H1 (cell line): ENCODE measurements around the gene GAMT. TPM values are rescaled to one million over a fixed set of nuclear protein-coding genes. Genes with fewer than 3 reads are reported as not detected.

Experiments
- CTCF ChIA-PET: fragments of 300-600 bp; sonication (Branson Sonifier 250); formaldehyde crosslinking; loops from one replicate; lab custom pipeline; 2021; ENCODE audit not compliant: partially characterized antibody; lab: Charles Lee
- POLR2A ChIA-PET: fragments of 300-600 bp; sonication (Branson Sonifier 250); formaldehyde crosslinking; loops from one replicate; lab custom pipeline; 2021; ENCODE audit warnings: inconsistent platforms; ENCODE audit not compliant: partially characterized antibody; lab: Charles Lee
- DNase-seq, 2 experiments: peaks; one replicate each; pipeline versions ENCODE4 v3.0.0 to v3.0.0-alpha.2; 2010 to 2022; ENCODE audit warnings: low spot score in 2 of 2, low read depth in 1 of 2, mixed read lengths in 1 of 2
- FAIRE-seq: peaks from 2 replicates; lab custom pipeline; 2011; peaks lifted over from hg19 to GRCh38; lab: Jason Lieb, UNC
- H2AFZ ChIP-seq: 2 replicates; pipeline ENCODE4 v1.8.1; 2012; ENCODE audit warnings: low read length, inconsistent platforms
- H2AK5ac ChIP-seq: 2 replicates; pipeline ENCODE4 v1.6.1; 2013; ENCODE audit warnings: low read depth, low read length
- H2BK120ac ChIP-seq: replicated peaks from 2 replicates; pipeline ENCODE3; 2013; ENCODE audit warnings: low read depth, low read length, inconsistent platforms
- H2BK12ac ChIP-seq: 2 replicates; pipeline ENCODE4 v1.6.1; 2013; ENCODE audit warnings: low read depth, low read length
- H2BK15ac ChIP-seq: 2 replicates; pipeline ENCODE4 v1.6.1; 2013; ENCODE audit warnings: low read length
- H2BK20ac ChIP-seq: 2 replicates; pipeline ENCODE4 v1.6.1; 2013; ENCODE audit warnings: low read length
- H2BK5ac ChIP-seq: 2 replicates; pipeline ENCODE4 v1.6.1; 2013; ENCODE audit warnings: low read depth, low read length
- H3K14ac ChIP-seq: 2 replicates; pipeline ENCODE4 v1.6.1; 2013; ENCODE audit warnings: inconsistent platforms; ENCODE audit not compliant: insufficient read length
- H3K18ac ChIP-seq: 2 replicates; pipeline ENCODE4 v1.6.1; 2013; ENCODE audit warnings: low read length; ENCODE audit errors: extremely low read depth
- H3K23ac ChIP-seq: 2 replicates; pipeline ENCODE4 v1.6.1; 2013; ENCODE audit warnings: inconsistent platforms; ENCODE audit not compliant: insufficient read length
- H3K23me2 ChIP-seq: 2 replicates; pipeline ENCODE4 v1.6.1; 2013; ENCODE audit warnings: low read depth, low read length
- H3K27ac ChIP-seq: 2 replicates; pipeline ENCODE4 v1.6.1; 2011; ENCODE audit warnings: low read depth, low read length, inconsistent platforms
- H3K27me3 ChIP-seq, 4 experiments: replicated peaks in 1 of 4; 1 replicate in 1 of 4; 2 replicates in 3 of 4; pipeline versions ENCODE4 v1.6.1 to v1.8.1; 2011 to 2013; ENCODE audit warnings: low read length in 3 of 4, mild to moderate bottlenecking in 3 of 4, inconsistent platforms in 2 of 4, mixed read lengths in 2 of 4, moderate library complexity in 1 of 4; ENCODE audit not compliant: control insufficient read depth in 3 of 4, insufficient read depth in 3 of 4; ENCODE audit errors: extremely low read depth in 1 of 4
- H3K36me3 ChIP-seq, 4 experiments: 2 replicates each; pipeline versions ENCODE4 v1.6.1 to v1.8.1; 2011 to 2013; ENCODE audit warnings: mild to moderate bottlenecking in 4 of 4, low read length in 3 of 4, moderate library complexity in 2 of 4, control low read depth in 1 of 4, inconsistent platforms in 1 of 4; ENCODE audit not compliant: insufficient read depth in 4 of 4, control insufficient read depth in 2 of 4
- H3K4ac ChIP-seq: replicated peaks from 2 replicates; pipeline ENCODE3; 2013; ENCODE audit warnings: low read length, low read depth, mixed read lengths, inconsistent platforms; ENCODE audit not compliant: insufficient read length
- H3K4me1 ChIP-seq, 4 experiments: replicated peaks in 1 of 4; 1 replicate in 1 of 4; 2 replicates in 3 of 4; pipeline versions ENCODE4 v1.6.1 to v1.8.1; 2011 to 2013; ENCODE audit warnings: low read length in 3 of 4, inconsistent platforms in 2 of 4, mixed read lengths in 1 of 4; ENCODE audit not compliant: insufficient read depth in 4 of 4, control insufficient read depth in 3 of 4
- H3K4me2 ChIP-seq, 2 experiments: 2 replicates each; pipeline versions ENCODE4 v1.6.1 to v1.8.1; 2011 to 2013; ENCODE audit warnings: low read depth in 2 of 2, low read length in 2 of 2, control low read depth in 1 of 2, inconsistent platforms in 1 of 2, mild to moderate bottlenecking in 1 of 2; ENCODE audit not compliant: insufficient read depth in 1 of 2
- H3K4me3 ChIP-seq, 4 experiments: fragments of 200-600, 300-600 bp in 1 of 4; sonication (generic), shearing (Covaris generic), sonication (Bioruptor Twin) in 1 of 4; 2 replicates each; pipeline versions ENCODE4 v1.5.1 to v1.8.1; 2011 to 2016; ENCODE audit warnings: low read length in 4 of 4, low read depth in 3 of 4, control low read depth in 2 of 4, inconsistent platforms in 2 of 4, mild to moderate bottlenecking in 2 of 4, mixed read lengths in 1 of 4, moderate library complexity in 1 of 4; ENCODE audit not compliant: insufficient read depth in 2 of 4; ENCODE audit errors: extremely low read depth in 1 of 4
- H3K56ac ChIP-seq: replicated peaks from 2 replicates; pipeline ENCODE3; 2013; ENCODE audit warnings: low read depth, mild to moderate bottlenecking, mixed read lengths, low read length, inconsistent platforms; ENCODE audit not compliant: insufficient read length
- H3K79me1 ChIP-seq: 2 replicates; pipeline ENCODE4 v1.6.1; 2013; ENCODE audit warnings: low read depth, low read length, control low read depth
- H3K79me2 ChIP-seq, 2 experiments: 2 replicates each; pipeline versions ENCODE4 v1.6.1 to v1.8.1; 2012 to 2013; ENCODE audit warnings: low read length in 2 of 2, mild to moderate bottlenecking in 2 of 2, inconsistent platforms in 1 of 2; ENCODE audit not compliant: insufficient read depth in 2 of 2, control insufficient read depth in 1 of 2
- H3K9ac ChIP-seq, 4 experiments: replicated peaks in 1 of 4; 1 replicate in 1 of 4; 2 replicates in 3 of 4; pipeline versions ENCODE4 v1.6.1 to v1.8.1; 2011 to 2013; ENCODE audit warnings: low read depth in 3 of 4, low read length in 3 of 4, control low read depth in 2 of 4, mild to moderate bottlenecking in 2 of 4, moderate library complexity in 2 of 4, inconsistent platforms in 1 of 4; ENCODE audit errors: extremely low read depth in 1 of 4
- H3K9me3 ChIP-seq, 2 experiments: 2 replicates each; pipeline versions ENCODE4 v1.6.1 to v1.8.1; 2012 to 2013; ENCODE audit warnings: mild to moderate bottlenecking in 2 of 2, moderate library complexity in 2 of 2, control low read depth in 1 of 2, inconsistent platforms in 1 of 2, low read depth in 1 of 2, low read length in 1 of 2, mixed read lengths in 1 of 2; ENCODE audit not compliant: insufficient read depth in 2 of 2
- H4K20me1 ChIP-seq, 2 experiments: replicated peaks in 1 of 2; 2 replicates each; pipeline versions ENCODE3 to v1.8.1; 2011 to 2013; ENCODE audit warnings: inconsistent platforms in 2 of 2, low read length in 2 of 2, mild to moderate bottlenecking in 1 of 2; ENCODE audit not compliant: insufficient read depth in 2 of 2, control insufficient read depth in 1 of 2
- H4K5ac ChIP-seq: 2 replicates; pipeline ENCODE4 v1.6.1; 2013; ENCODE audit warnings: low read length, low read depth, mixed read lengths, inconsistent platforms; ENCODE audit not compliant: insufficient read length
- H4K8ac ChIP-seq: 2 replicates; pipeline ENCODE4 v1.8.0; 2013; ENCODE audit warnings: mild to moderate bottlenecking, moderate library complexity, low read length, inconsistent platforms; ENCODE audit not compliant: insufficient read depth; ENCODE audit errors: extremely low read depth
- H4K91ac ChIP-seq: replicated peaks from 2 replicates; pipeline ENCODE3; 2013; ENCODE audit warnings: low read length, mixed read lengths, inconsistent platforms; ENCODE audit not compliant: insufficient read length
- CBX8 ChIP-seq: fragments of 300-800, 300-1000 bp; sonication (generic); IDR thresholded peaks from 2 replicates; pipeline ENCODE4 v1.7.1; 2016; ENCODE audit warnings: low read depth, low read length, borderline replicate concordance
- PHF8 ChIP-seq: fragments of 200-600 bp; sonication (generic); conservative IDR thresholded peaks from 2 replicates; pipeline ENCODE4 v1.7.1; 2012; ENCODE audit warnings: low read depth, mild to moderate bottlenecking, inconsistent platforms, low read length, moderate library complexity
- RBBP5 ChIP-seq: IDR thresholded peaks from 2 replicates; pipeline ENCODE4 v1.7.1; 2012; ENCODE audit warnings: low read depth, mild to moderate bottlenecking, inconsistent platforms, low read length, moderate library complexity, borderline replicate concordance
- SAP30 ChIP-seq: fragments of 300-600 bp; sonication (generic); IDR thresholded peaks from 2 replicates; pipeline ENCODE4 v1.7.1; 2012; ENCODE audit warnings: low read length, moderate library complexity, mild to moderate bottlenecking, inconsistent platforms; ENCODE audit not compliant: insufficient read depth, insufficient replicate concordance
- SRF ChIP-seq: IDR thresholded peaks from 2 replicates; pipeline ENCODE4 v1.6.1; 2011; ENCODE audit warnings: mild to moderate bottlenecking, low read depth, low read length, moderate library complexity
- USF2 ChIP-seq: IDR thresholded peaks from 2 replicates; pipeline ENCODE4 v1.6.1; 2011; ENCODE audit warnings: low read length, improper control_type of control experiment
- WGBS, 2 experiments: shearing (Covaris generic) in 1 of 2; methylation state at CpG; one replicate each; pipeline versions ENCODE4 v1.1.6 to v1.1.7; 2013 to 2015; ENCODE audit warnings: low lambda C conversion rate in 2 of 2, mixed read lengths in 2 of 2, inconsistent platforms in 1 of 2, low coverage in 1 of 2, missing lambda C conversion rate in 1 of 2; ENCODE audit not compliant: insufficient replicate concordance in 2 of 2, insufficient coverage in 1 of 2, insufficient read length in 1 of 2; ENCODE audit errors: extremely low coverage in 1 of 2, missing lambda C conversion rate in 1 of 2; 5-methylcytosine and 5-hydroxymethylcytosine counted together
- polyA plus RNA-seq, 7 experiments: library from polyadenylated mRNA; depleted of rRNA in 3 of 7; stranded (reverse) in 5 of 7; unstranded in 2 of 7; fragments of >200 nt in 5 of 7; fragments of 200-250 nt in 2 of 7; gene quantifications; 1 replicate in 5 of 7; 2 replicates in 1 of 7; 4 replicates in 1 of 7; pipeline versions ENCODE4 v1.2.1 to v1.2.3, GENCODE V29; 2011 to 2013; ENCODE audit warnings: missing spikeins in 2 of 7, mixed read lengths in 2 of 7
- total RNA-seq: library from RNA; stranded (reverse); fragmentation: NEBNext Ultra II Directional; extraction: Animal tissue kit (Norgen Biotek cat#: 25700); gene quantifications from 2 replicates; pipeline ENCODE4 v1.2.1, GENCODE V29; 2021

The GAMT gene
- total and polyA plus RNA-seq, 2 of the 8 experiments (the other 6 are each of a cell fraction or from before 2014, with no cell fraction given) = 17.2 to 35.6 TPM

GRCh38 chr19:1389033-1389940, 12.1 kb downstream of the GAMT start:
- H3K23ac ChIP-seq = no peak overlapping the region
- no peak overlapping the region for H3K14ac ChIP-seq
- no peak overlapping the region for H2BK15ac ChIP-seq
- H3K36me3 ChIP-seq = peaks cover 0 to 20% (median 13%) of the 10 kb centered on the region in 4 experiments; a peak in 6 of 8 replicates
- no peaks in the 10 kb centered on the region; a peak in 1 of 4 replicates for H3K9me3 ChIP-seq
- peaks cover 0 to 4% of the 10 kb centered on the region in 2 experiments; a peak in 1 of 4 replicates for H3K79me2 ChIP-seq
- CTCF ChIA-PET = interaction anchor here (1.7 kb wide), 1 partner anchor 74 kb away, joined by 5 read pairs; no protein-coding TSS in a partner anchor
- no peak for FAIRE-seq
- TF ChIP-seq RBBP5 = no peak
- TF ChIP-seq USF2 = no peak
- TF ChIP-seq PHF8 = no peak
- no peak for TF ChIP-seq CBX8
- no peak for TF ChIP-seq SAP30
- no peak for TF ChIP-seq SRF
- H3K4ac ChIP-seq = no peak overlapping the region
- H2BK20ac ChIP-seq = no peak overlapping the region
- 94% methylated on average over 34 of the region's 39 CpGs; no CpG with 5 or more reads in 1 of the 2 experiments for WGBS, 2 experiments
- H4K8ac ChIP-seq = peak overlapping the region; percentile 11
- H3K27ac ChIP-seq = no peak overlapping the region
- H3K79me1 ChIP-seq = 0 out of 2 replicates have a peak, but pooled peaks cover 9% of the 10 kb centered on the region
- H2BK12ac ChIP-seq = no peak overlapping the region
- no peak overlapping the region for H4K5ac ChIP-seq
- H3K4me2 ChIP-seq = no peak overlapping the region
- peaks cover 1% of the 10 kb centered on the region; the same call in 1 of the 2 replicates for H3K23me2 ChIP-seq
- DNase-seq = no peak
- H2BK5ac ChIP-seq = no peak overlapping the region
- no peak overlapping the region for H3K4me3 ChIP-seq
- H3K4me1 ChIP-seq = peaks cover 0 to 3% (median 0%) of the 10 kb centered on the region in 4 experiments; a peak in 2 of 7 replicates
- no peak overlapping the region for H3K18ac ChIP-seq
- no peak overlapping the region for H3K9ac ChIP-seq
- no peak overlapping the region for H3K56ac ChIP-seq
- no peak overlapping the region for H2AFZ ChIP-seq
- H4K20me1 ChIP-seq = peaks cover 4 to 19% of the 10 kb centered on the region in 2 experiments
- no peak overlapping the region for H4K91ac ChIP-seq
- H2AK5ac ChIP-seq = no peak overlapping the region
- H2BK120ac ChIP-seq = no peak overlapping the region
- POLR2A ChIA-PET = interaction anchor here (1.2 to 1.6 kb wide), 2 partner anchors 117 to 120 kb away, joined by 3 to 8 read pairs; partner anchors contain the start of gene CIRBP
- H3K27me3 ChIP-seq = no peaks in the 10 kb centered on the region
